DMS153 (cell line): Measurements from ENCODE around the gene NTNG2.
"Not testable (repeated sequence)": the region's sequence is repeated elsewhere in the genome, so short reads cannot be mapped to it uniquely, and the experiment has no call there.

Experiments used
- DNase-seq: peaks from one replicate; lab custom pipeline; 2025; lab: John Stamatoyannopoulos, UW

Gene NTNG2

DNA sequence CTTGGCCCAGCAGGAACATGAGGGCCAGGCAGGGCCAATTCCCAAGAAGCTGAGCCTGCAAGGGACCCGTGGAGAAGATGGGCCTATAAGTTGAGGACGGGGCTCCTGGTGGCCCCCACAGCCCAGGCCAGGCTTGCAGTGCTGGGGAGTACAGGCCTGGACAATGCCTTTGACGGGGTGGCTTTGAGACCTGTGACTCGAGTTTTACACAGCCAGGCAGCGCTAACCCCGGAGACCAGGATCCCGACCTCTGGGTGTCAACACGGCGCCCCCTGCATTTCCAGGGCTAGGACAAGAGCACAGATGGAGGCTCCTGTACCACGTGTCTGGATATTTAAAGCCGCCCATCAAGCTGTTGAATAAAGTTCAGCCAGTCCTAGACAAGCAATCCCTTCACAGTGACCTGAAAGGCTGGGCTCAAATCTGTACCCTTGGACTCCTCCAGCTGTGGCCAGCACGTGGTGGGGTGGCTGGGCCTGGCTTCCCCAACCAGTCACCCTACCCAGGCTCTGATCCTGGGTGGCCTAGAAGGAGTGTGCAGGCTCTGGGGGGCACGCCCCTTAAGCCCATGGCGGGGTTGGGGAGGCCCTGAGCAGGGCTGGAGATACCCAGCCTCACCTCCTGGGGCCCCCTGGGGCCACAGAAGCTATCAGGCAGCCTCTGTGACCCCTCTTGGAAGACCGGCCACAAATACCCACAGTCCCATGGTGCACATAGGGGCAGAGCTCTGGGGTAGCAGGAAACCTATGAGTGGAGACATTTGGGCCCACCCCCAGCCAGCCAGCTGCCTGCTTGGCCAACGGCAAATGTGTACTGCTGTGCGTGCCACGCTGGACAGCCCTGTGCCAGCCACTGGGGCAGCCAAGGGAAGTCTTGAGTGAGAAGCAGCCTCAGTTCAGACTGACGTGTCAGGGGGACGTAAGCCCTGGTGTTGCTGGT lies 88.7 kb downstream of the NTNG2 start:
- DNase-seq = no peak

DNA sequence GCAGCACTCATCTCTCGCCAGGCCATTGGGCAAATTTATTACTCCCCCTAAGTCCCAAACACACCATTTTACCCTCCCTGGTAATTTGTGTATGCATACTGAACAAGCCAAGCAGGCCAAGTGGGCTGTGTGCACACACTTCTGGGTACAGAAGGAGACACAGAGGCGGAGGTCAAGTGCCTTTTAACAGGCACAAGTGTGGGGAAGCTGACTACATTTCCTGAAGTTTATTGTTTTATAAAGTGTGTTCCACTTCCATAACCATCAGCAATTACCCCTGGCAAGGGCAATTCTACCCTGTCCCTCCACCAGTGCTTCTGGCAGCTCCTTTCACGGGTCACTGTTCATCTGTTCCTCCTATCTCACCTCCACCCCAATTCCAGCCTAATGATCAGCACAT lies 99.0 kb downstream of the NTNG2 start:
- DNase-seq = no peak

DNA sequence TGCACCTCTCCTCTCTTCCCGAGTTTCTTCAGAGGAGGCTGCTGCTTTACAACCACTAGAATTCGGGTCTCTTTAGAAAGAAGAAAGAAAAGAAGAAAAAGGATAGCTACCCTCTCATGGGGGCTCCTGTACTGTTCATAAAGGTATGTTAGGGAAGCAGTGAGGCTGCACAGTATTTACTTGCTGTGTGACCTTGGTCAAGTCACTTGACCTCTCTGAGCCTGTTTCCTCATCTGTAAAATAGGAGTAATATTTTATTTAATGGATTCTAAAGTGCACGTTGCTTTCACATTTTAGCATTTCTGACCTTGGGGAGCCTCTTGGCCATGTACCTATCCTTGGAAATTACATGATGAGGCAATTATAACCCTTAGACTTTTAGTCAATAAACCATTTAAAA lies 104.2 kb downstream of the NTNG2 start:
- no peak for DNase-seq

DNA sequence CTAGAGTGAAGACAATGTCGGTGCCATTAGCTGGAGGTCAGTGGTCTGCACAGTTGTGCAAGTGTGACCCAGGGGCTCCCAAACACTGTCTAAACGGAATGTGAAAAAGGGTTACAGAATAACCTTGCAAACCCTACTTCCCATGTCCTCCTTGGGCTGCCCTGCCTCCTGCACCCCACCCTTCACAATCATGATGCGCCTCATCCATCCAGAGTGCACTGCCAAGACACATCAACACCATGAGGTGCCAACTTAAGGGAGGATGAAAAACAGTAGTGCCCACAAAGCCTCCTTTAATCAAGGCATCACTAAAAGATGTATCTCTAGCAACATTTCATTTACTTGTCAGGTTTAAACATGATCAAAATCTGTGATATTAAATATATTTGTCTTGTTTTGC lies 105.8 kb downstream of the NTNG2 start:
- no peak for DNase-seq

DNA sequence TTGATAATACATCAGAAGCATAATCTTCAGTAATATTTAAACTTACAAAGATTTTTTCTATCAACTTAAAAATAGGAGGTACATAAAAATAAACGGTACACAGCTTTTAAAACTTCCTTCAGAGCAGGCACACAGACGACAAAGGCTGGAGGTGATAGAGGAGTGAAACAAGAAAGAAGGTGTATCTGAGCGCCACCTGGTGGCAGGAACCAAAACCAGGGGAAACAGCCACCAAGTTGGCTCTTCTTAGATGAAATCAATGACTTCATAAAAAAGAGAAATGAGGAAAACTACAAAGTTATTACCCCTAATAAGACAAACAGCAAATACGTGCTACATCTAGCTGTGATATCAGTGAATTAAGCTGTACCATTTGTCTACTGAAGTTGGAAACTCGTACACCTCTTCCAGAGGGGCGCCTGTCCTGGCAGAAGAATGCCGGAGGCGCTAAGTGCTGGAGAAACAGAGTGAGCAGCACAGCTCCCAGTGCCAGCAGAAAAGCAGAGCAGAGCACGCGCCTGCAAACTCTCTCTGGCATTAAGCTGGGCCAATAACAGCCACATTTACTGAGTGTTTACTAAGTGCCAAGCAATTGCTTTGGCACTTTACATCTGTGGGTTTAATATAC lies 107.0 kb downstream of the NTNG2 start:
- peak; percentile 62 for DNase-seq

DNA sequence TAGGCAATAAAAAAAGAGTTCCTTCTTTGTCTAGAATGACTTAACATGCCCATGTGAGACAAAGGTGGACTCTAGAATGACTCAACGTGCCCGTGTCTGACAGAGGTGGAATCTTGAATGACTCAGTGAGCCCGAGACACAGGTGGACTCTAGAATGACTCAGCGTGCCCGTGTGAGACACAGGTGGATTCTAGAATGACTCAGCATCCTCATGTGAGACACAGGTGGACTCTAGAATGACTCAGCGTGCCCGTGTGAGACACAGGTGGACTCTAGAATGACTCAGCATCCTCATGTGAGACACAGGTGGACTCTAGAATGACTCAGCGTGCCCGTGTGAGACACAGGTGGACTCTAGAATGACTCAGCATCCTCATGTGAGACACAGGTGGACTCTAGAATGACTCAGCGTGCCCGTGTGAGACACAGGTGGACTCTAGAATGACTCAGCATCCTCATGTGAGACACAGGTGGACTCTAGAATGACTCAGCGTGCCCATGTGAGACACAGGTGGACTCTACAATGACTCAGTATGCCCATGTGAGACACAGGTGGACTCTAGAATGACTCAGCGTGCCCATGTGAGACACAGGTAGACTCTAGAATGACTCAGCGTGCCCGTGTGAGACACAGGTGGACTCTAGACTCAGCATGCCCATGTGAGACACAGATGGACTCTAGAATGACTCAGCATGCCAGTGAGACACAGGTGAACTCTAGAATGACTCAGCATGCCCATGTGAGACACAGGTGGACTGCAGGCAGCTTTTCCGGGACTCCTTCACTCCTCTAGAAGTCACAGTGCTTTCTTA lies 108.1 kb downstream of the NTNG2 start:
- DNase-seq = not testable (repeated sequence)

DNA sequence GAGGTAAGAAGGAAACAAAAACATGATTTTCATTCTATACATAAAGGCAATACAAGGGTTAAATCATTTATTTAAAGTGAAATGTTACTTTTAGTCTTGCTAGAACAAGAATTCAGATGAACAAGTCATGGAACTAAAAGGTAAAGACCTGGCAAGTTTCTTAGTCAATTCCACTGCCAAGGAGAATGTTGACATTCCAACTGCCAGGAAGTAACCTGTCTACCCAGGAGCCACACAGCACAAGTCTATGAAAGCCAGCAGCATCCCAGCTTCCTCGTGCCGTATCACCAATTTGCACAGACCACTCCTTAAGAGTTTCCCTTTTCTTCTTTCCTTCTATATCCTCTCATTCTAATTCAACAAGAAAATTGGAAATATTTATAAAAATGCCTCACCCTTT lies 113.0 kb downstream of the NTNG2 start:
- no peak for DNase-seq

DNA sequence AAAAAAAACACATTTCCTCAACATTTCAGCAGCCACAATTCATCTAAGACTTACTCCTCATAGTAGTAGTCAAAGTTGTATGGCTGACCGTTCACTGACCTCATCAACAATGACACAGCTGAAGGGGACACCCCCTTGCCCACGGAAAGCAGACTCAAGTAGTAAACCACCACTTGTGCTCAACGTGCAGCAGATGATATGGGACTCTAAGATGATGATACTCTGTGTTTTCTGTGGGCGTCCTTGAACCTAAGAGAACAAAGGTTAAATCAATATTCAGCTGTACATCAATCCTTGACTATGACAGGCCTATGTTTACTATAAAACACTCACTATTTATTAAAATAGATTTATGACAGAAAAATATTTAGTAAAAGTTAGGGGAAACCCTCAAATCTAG lies 121.3 kb downstream of the NTNG2 start:
- DNase-seq = no peak

DNA sequence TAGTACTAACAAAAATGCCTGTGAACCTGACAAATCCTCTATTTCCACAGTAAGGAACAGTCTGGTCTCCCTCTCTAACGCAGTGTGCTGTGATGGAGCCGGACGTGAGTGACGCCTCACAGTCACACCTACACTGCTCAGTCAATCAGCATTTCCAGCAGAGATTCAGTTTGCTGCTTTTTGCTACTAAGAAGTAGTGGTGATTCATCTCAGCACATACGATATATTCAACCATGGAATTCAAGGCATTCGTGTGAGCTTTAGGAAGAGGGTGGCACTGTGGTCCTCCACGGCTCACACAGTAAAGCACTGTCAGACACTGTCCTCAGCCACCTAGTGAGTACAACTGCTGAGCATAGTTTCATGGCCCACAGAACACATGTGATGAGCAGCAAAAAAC lies 122.0 kb downstream of the NTNG2 start:
- no peak for DNase-seq

DNA sequence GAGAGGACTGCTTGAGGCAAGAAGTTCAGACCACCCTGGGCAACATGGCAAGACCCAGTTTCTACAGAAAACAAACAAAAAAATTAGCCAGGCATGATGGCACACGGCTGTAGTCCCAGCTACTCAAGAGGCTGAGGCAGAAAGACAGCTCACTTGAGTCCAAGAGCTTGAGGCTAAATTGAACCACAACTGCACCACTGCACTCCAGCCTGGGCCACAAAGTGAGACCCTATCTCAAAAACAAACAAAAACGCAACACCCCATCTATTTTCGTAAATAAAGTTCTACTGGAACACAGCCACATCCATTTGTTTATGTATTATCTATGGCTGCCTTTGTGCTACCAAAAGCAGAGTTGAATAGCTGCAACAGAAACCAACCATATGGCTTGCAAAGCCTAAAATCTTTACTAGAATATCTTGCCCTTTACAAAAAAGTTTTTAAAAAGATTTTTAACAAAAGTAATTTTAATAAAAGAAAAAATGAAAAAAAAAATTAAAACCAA lies 125.5 kb downstream of the NTNG2 start:
- DNase-seq = no peak

DNA sequence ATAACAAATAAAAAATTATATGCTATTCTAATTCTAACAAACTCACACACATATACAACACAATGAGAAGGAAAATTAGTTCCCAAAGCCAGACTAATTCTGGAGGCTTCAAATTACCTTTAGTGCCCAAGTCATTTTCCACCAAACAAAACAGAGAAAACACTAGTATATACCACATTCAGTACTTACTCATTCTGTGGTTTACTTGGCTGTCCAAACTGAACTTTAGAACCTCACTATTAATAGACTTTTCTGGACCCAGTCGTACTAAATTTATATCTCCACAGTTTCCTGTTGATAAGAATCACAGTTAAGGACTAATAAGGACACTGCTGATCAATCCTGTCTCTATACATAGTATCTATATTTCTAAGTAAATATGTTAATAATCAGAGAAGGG lies 126.5 kb downstream of the NTNG2 start:
- DNase-seq = no peak

DNA sequence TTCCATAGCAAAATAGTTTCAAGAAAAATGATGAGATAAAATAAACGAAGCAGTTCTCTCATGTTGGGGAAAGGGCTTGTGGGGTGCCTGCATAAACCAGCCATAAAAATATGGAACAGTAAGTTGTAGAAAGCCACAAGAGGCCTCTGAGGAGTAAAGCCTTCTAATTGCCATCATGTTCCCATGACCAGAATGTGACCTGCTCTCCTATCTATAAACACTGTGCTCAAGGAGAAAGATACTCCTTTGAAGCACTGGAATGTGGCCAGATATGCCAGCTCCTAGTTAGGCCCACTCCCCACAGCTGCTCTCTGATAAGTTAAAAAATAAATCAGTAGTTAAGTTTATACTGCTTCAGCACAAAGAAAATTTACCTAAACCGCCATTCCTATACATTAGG lies 127.1 kb downstream of the NTNG2 start:
- DNase-seq = no peak

DNA sequence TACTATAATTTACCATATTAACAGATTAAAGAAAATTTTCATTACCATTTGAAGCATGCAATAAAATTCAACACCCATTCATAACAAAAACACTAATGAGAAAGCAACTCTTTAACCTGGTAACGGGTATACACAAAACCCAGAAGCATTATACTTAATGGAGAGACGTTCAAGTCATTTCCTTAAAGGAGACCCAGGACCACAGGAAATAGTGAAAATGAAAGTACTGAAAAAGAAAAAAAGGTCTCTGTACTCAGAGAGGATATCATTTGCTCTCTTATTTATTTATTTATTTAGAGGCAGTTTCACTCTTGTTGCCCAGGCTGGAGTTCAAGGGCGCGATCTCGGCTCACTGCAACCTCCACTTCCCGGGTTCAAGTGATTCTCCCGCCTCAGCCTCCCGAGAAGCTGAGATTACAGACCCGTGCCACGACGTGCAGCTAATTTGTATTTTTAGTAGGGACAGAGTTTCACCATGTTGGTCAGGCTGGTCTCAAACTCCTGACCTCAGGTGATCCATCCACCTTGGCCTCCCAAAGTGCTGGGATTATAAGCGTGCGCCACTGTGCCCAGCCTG lies 131.4 kb downstream of the NTNG2 start:
- no peak for DNase-seq
